ENCODE results near the gene MLXIPL. TPM values are rescaled to one million over a fixed set of nuclear protein-coding genes. Genes with fewer than 3 reads are reported as not detected.
A peak's percentile ranks its signal among the peaks of the same experiment; 100 is the strongest.

The MLXIPL gene
- total and polyA plus RNA-seq, 2 of the 8 experiments (the other 6 are each of a cell fraction or from before 2014, with no cell fraction given), result 9.4 to 10.6 TPM

DNA sequence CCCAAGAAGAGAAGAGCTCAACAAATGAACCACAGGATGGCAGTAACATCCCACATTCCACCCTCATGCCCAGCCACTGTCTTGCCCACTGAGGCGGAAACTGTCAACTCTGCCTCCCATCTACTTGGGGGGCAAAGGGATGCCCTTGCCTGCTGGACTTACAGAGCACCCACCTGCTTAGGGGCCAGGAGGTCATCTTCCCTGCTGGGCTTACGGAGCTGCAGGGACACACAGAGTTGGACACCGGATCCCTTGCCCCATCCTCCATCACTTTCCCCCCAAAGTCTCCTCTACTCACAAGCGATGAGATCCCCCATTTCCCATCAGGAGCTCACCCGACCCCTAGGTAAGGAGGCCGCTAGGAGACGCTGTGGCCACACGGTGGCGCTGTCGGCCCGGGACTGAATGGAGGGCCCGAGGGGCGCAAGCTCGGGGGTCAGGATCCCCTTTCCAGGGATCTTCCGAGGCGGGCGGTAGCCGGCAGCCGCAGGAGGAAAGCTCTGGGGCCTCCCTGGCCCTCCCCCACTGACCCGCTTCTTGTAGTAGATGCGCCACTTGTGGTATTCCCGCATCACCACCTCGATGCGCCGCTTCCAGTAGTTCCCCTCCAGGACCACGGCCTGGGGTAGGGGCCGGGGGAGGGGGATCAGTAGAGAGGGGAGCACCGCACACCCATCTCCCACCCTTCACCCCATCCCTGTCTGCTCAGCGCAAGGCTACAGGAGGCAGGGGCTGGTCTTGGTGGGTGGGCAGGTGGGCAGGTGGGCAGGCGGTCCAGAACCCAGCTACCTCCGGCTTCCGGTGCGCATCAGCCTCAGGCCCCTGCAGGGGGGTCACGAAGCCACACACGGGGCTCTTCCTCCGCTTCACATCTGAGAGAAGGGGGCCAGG lies 17.3 kb downstream of the MLXIPL start (continued):
- TF ChIP-seq NRF1 (IDR thresholded peaks at IDR 0.05; ENCODE audit: low read depth, low read length) (no peak), KDM4A (IDR thresholded peaks at IDR 0.05; ENCODE audit: low read depth, low read length, severe bottlenecking) (no peak), ZNF274 (IDR thresholded peaks at IDR 0.05; ENCODE audit: borderline replicate concordance, extremely low read depth, low read length) (no peak), YY1 (IDR thresholded peaks at IDR 0.05; ENCODE audit: low read depth, low read length) (peak; percentile 72; the same call in 1 of the 2 replicates), SP4 (IDR thresholded peaks at IDR 0.05; ENCODE audit: low read length) (no peak)
